Activated CD4-positive, alpha-beta T cell treated with anti-CD3 and anti-CD28 coated beads for 1 hour (primary cell): ENCODE data around the gene ACTG1.

Source experiments
- DNase-seq: peaks from one replicate; pipeline ENCODE4 v3.0.0-alpha.2; 2020

ACTG1 gene

GRCh38 chr17:81492202-81492601, 20.4 kb downstream of the ACTG1 start:
- DNase-seq: no peak

- DNase-seq: no peak
Measured at GRCh38 chr17:81491761-81492160, 20.8 kb downstream of the ACTG1 start.

- DNase-seq: no peak
Measured at GRCh38 chr17:81491181-81491581, 21.4 kb downstream of the ACTG1 start.

- no peak for DNase-seq
Measured at GRCh38 chr17:81489998-81490992, 22.3 kb downstream of the ACTG1 start.

- no peak for DNase-seq
Measured at GRCh38 chr17:81489012-81489997, 23.3 kb downstream of the ACTG1 start.

GRCh38 chr17:81488276-81488860, 24.2 kb downstream of the ACTG1 start:
- no peak for DNase-seq

- DNase-seq: peak; percentile 73
Measured at GRCh38 chr17:81487487-81488275, 24.9 kb downstream of the ACTG1 start.

GRCh38 chr17:81487089-81487486, 25.5 kb downstream of the ACTG1 start:
- DNase-seq: no peak

GRCh38 chr17:81486199-81486810, 26.3 kb downstream of the ACTG1 start:
- DNase-seq: no peak

GRCh38 chr17:81484195-81484979, 28.2 kb downstream of the ACTG1 start:
- DNase-seq: peak; percentile 81

GRCh38 chr17:81483862-81484194, 28.8 kb downstream of the ACTG1 start:
- DNase-seq: no peak

- DNase-seq: no peak
Measured at GRCh38 chr17:81483085-81483861, 29.3 kb downstream of the ACTG1 start.

- no peak for DNase-seq
Measured at GRCh38 chr17:81482673-81483072, 29.9 kb downstream of the ACTG1 start.

- no peak for DNase-seq
Measured at GRCh38 chr17:81481815-81482505, 30.6 kb downstream of the ACTG1 start.

GRCh38 chr17:81481073-81481799, 31.4 kb downstream of the ACTG1 start:
- peak; percentile 49 for DNase-seq

- DNase-seq: no peak
Measured at GRCh38 chr17:81480140-81481072, 32.2 kb downstream of the ACTG1 start.
